Neural progenitor cell (in vitro differentiated cells): ENCODE data around the gene DDX56. TPM values are rescaled to one million over a fixed set of nuclear protein-coding genes. Genes with fewer than 3 reads are reported as not detected.
"Not testable (repeated sequence)": the region's sequence is repeated elsewhere in the genome, so short reads cannot be mapped to it uniquely, and the experiment has no call there.

Source experiments
- DNase-seq: peaks from one replicate; pipeline ENCODE4 v3.0.0-alpha.2; 2016; ENCODE audit warnings: low spot score
- H2AFZ ChIP-seq: fragments of 200-600 bp; sonication (generic); replicated peaks from 2 replicates; pipeline ENCODE4 v1.6.1; 2016; ENCODE audit warnings: antibody characterized with exemption
- H3F3A ChIP-seq: fragments of 200-600 bp; sonication (generic); 2 replicates; pipeline ENCODE4 v1.6.1; 2016; ENCODE audit warnings: antibody characterized with exemption, low read depth
- H3K27ac ChIP-seq: fragments of 200-600 bp; sonication (generic); 2 replicates; pipeline ENCODE4 v1.5.1; 2016; ENCODE audit warnings: mild to moderate bottlenecking
- H3K27me3 ChIP-seq: fragments of 200-600 bp; sonication (generic); 2 replicates; pipeline ENCODE4 v1.6.1; 2016; ENCODE audit warnings: mild to moderate bottlenecking, moderate library complexity
- H3K36me3 ChIP-seq: fragments of 200-600 bp; sonication (generic); 2 replicates; pipeline ENCODE4 v1.5.1; 2016
- H3K4me1 ChIP-seq: fragments of 200-600 bp; sonication (generic); 2 replicates; pipeline ENCODE4 v1.6.1; 2016; ENCODE audit warnings: mixed run types
- H3K4me2 ChIP-seq: fragments of 200-600 bp; sonication (generic); 2 replicates; pipeline ENCODE4 v1.6.1; 2016
- H3K4me3 ChIP-seq: fragments of 200-600 bp; sonication (generic); 2 replicates; pipeline ENCODE4 v1.5.1; 2016
- H3K79me2 ChIP-seq: fragments of 200-600 bp; sonication (generic); 2 replicates; pipeline ENCODE4 v1.6.1; 2016; ENCODE audit warnings: low read depth
- H3K9ac ChIP-seq: fragments of 200-600 bp; sonication (generic); 2 replicates; pipeline ENCODE4 v1.6.1; 2016
- H3K9me3 ChIP-seq: fragments of 200-600 bp; sonication (generic); 2 replicates; pipeline ENCODE4 v1.5.1; 2016; ENCODE audit warnings: low read depth
- H4K20me1 ChIP-seq: fragments of 200-600 bp; sonication (generic); 2 replicates; pipeline ENCODE4 v1.6.1; 2016; ENCODE audit warnings: low read depth
- H3K27ac Mint-ChIP-seq: 3 replicates; pipeline ENCODE4 v1.8.0; 2021; ENCODE audit warnings: mixed read lengths
- H3K27me3 Mint-ChIP-seq: 2 replicates; pipeline ENCODE4 v1.8.0; 2022; ENCODE audit warnings: low read depth, mild to moderate bottlenecking, inconsistent platforms, moderate library complexity, mixed read lengths; ENCODE audit not compliant: insufficient read depth
- H3K36me3 Mint-ChIP-seq: 3 replicates; pipeline ENCODE4 v1.8.0; 2021; ENCODE audit warnings: mixed read lengths
- H3K4me1 Mint-ChIP-seq: 3 replicates; pipeline ENCODE4 v1.8.0; 2021; ENCODE audit warnings: mixed read lengths
- H3K4me3 Mint-ChIP-seq: 3 replicates; pipeline ENCODE4 v1.8.0; 2021; ENCODE audit warnings: mild to moderate bottlenecking, moderate library complexity, mixed read lengths
- H3K9me3 Mint-ChIP-seq: 3 replicates; pipeline ENCODE4 v1.8.0; 2020; ENCODE audit warnings: mixed read lengths
- CTCF ChIP-seq: fragments of 200-600 bp; sonication (generic); IDR thresholded peaks from 2 replicates; pipeline ENCODE4 v1.5.1; 2017; ENCODE audit warnings: antibody characterized with exemption, mild to moderate bottlenecking
- EZH2 ChIP-seq: fragments of 200-600 bp; sonication (generic); IDR thresholded peaks from 2 replicates; pipeline ENCODE4 v1.6.1; 2017; ENCODE audit warnings: antibody characterized with exemption, mild to moderate bottlenecking, moderate library complexity
- EZH2phosphoT487 ChIP-seq: fragments of 200-600 bp; sonication (generic); IDR thresholded peaks from 2 replicates; pipeline ENCODE4 v1.6.1; 2017; ENCODE audit warnings: antibody characterized with exemption
- total RNA-seq: library from RNA; depleted of rRNA; stranded (reverse); fragments of >200 nt; gene quantifications from 2 replicates; pipeline ENCODE4 v1.2.3, GENCODE V29; 2015; ENCODE audit warnings: low replicate concordance

The DDX56 gene
- total RNA-seq, 1 donor from 2014 or later, result 67.5 TPM

DNA sequence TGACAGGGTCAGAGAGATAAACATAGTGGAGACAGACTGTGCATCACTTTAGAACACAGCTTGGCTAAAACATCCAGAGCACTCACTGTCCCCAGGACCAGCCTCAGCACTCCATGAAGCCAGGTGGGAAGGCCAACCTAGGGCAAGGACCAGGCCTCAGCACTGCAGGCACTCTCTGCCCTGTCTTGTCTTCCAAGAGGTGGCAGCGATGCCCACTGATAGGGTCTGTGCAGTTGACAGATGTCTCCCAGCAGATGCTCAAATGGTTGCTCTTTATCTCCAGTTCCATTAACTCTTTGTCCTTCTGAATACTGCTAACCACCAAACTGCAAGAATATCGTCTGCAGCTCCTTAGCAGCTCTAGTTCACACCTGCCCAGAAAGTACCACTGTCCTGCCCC lies 9.1 kb downstream of the DDX56 start:
- Mint-ChIP-seq H3K36me3 (peaks cover 32% of the 10 kb centered on the region), H3K9me3 (no peaks in the 10 kb centered on the region), H3K27ac (no peak overlapping the region), H3K27me3 (peaks cover 3% of the 10 kb centered on the region), H3K4me3 (no peak overlapping the region), H3K4me1 (no peaks in the 10 kb centered on the region)
- Histone ChIP-seq H4K20me1 (no peaks in the 10 kb centered on the region), H3K27ac (no peak overlapping the region), H3K4me2 (no peak overlapping the region), H3K4me3 (no peak overlapping the region), H3K9me3 (no peaks in the 10 kb centered on the region), H3F3A (peaks cover 14% of the 10 kb centered on the region), H3K4me1 (no peaks in the 10 kb centered on the region), H3K36me3 (no peaks in the 10 kb centered on the region), H3K79me2 (no peaks in the 10 kb centered on the region), H3K9ac (no peak overlapping the region), H3K27me3 (no peaks in the 10 kb centered on the region), H2AFZ (no peak overlapping the region)
- no peak for DNase-seq
- no peak for TF ChIP-seq EZH2phosphoT487
- TF ChIP-seq CTCF, result no peak
- no peak for TF ChIP-seq EZH2

DNA sequence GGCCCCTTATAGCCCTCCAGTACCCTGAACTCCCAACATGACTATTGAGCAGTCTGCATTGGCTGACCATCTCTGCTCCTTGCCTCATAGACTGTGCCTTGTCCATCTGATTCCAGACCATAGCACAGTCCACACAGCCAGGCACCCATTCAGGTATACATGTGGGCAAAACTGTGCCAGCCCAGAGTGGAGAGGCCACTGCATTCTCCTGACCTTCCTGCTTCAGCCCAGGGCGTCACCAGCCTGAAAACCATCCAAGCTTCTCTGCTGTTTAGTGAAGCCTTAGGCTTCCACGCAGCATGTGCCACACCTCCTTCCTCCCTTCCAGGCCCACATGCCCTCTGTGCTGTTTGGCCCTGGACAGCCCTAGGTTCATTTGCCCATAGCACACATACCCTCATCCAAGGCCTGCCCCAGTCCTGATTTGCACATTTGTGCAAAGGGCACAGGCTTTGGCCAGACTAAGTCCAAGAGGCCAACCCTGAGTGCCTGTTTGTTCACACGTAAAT lies 10.5 kb downstream of the DDX56 start:
- H3K4me1 Mint-ChIP-seq, result no peaks in the 10 kb centered on the region
- no peak for TF ChIP-seq EZH2phosphoT487
- no peak for TF ChIP-seq CTCF
- TF ChIP-seq EZH2, result no peak
- Histone ChIP-seq H3K27ac (no peak overlapping the region), H3K9ac (no peak overlapping the region), H2AFZ (no peak overlapping the region), H3K36me3 (no peaks in the 10 kb centered on the region), H4K20me1 (no peaks in the 10 kb centered on the region), H3K4me3 (no peak overlapping the region), H3K79me2 (no peaks in the 10 kb centered on the region), H3K4me1 (no peaks in the 10 kb centered on the region), H3K4me2 (no peak overlapping the region), H3K27me3 (no peaks in the 10 kb centered on the region), H3F3A (peaks cover 14% of the 10 kb centered on the region), H3K9me3 (no peaks in the 10 kb centered on the region)
- peaks cover 8% of the 10 kb centered on the region for H3K27me3 Mint-ChIP-seq
- H3K27ac Mint-ChIP-seq, result no peak overlapping the region
- H3K9me3 Mint-ChIP-seq, result no peaks in the 10 kb centered on the region
- no peak for DNase-seq
- no peak overlapping the region for H3K4me3 Mint-ChIP-seq
- peaks cover 20% of the 10 kb centered on the region for H3K36me3 Mint-ChIP-seq

GRCh38 chr7:44562622-44562962 lies 11.1 kb downstream of the DDX56 start:
- H3K79me2 ChIP-seq, H3K27me3 ChIP-seq, DNase-seq, H3K4me2 ChIP-seq, H3K27me3 Mint-ChIP-seq, H3K4me3 ChIP-seq, H3K4me3 Mint-ChIP-seq, H3K4me1 ChIP-seq, H2AFZ ChIP-seq, H3K9ac ChIP-seq, H3K9me3 ChIP-seq, H4K20me1 ChIP-seq, H3K9me3 Mint-ChIP-seq, H3K4me1 Mint-ChIP-seq, H3K36me3 ChIP-seq, H3K27ac ChIP-seq, H3K27ac Mint-ChIP-seq: not testable (repeated sequence)
- H3F3A ChIP-seq, result peaks cover 11% of the 10 kb centered on the region
- peaks cover 17% of the 10 kb centered on the region for H3K36me3 Mint-ChIP-seq

DNA sequence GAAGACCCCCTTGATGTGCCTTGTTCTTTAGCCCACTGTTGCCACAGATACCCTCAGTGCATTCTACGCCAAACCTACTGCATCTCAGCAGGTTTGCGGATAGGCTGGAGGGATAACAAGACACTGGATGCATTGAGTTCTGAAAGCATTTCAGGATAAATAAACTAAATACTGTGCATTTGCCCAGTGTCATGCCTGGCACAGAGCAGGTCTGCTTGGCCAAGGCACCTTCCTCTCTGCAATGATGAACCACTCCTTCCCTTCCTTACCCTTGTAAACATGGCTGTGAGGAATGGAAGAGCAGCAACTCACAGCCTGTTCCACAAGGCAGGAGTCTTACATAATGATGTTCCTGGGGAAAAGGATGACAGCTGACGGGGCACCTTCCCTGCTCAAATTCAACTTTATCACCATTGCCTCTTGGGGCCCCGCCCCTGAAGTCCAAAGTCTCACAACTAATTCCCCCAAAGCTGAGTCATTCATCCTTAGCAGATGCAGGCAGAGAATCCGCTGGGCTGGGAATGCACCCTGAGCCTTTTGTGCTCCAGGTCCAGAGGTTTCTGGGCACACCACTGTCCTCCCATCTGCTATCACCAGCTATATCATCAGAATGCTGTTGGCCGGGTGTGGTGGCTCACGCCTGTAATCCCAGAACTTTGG lies 11.6 kb downstream of the DDX56 start:
- no peak for DNase-seq
- TF ChIP-seq EZH2phosphoT487 (no peak), CTCF (no peak), EZH2 (no peak)
- Histone ChIP-seq H3K9me3 (no peaks in the 10 kb centered on the region), H3K27me3 (no peaks in the 10 kb centered on the region), H4K20me1 (no peaks in the 10 kb centered on the region), H3K4me1 (no peaks in the 10 kb centered on the region), H2AFZ (no peak overlapping the region), H3F3A (peaks cover 11% of the 10 kb centered on the region), H3K36me3 (no peaks in the 10 kb centered on the region), H3K79me2 (no peaks in the 10 kb centered on the region), H3K4me3 (no peak overlapping the region), H3K4me2 (no peak overlapping the region), H3K27ac (no peak overlapping the region), H3K9ac (no peak overlapping the region)
- Mint-ChIP-seq H3K4me3 (no peak overlapping the region), H3K27ac (no peak overlapping the region), H3K4me1 (no peaks in the 10 kb centered on the region), H3K36me3 (peaks cover 12% of the 10 kb centered on the region), H3K9me3 (no peaks in the 10 kb centered on the region), H3K27me3 (peaks cover 5% of the 10 kb centered on the region)
